Adrenal gland (tissue), 12 donors: ENCODE measurements around the gene PLIN1. TPM values are rescaled to one million over a fixed set of nuclear protein-coding genes. Genes with fewer than 3 reads are reported as not detected.

ENCODE experiments used
- DNase-seq, 7 donors: peaks; one replicate each; pipeline ENCODE4 v3.0.0-alpha.2; 2019 to 2020
- H3K27ac ChIP-seq, 5 donors: fragments of 200-600 bp; sonication (generic) in 4 of 5; 1 replicate in 3 of 5; 2 replicates in 2 of 5; pipeline versions ENCODE4 v1.5.1 to v1.8.0; 2016 to 2020; ENCODE audit warnings: mild to moderate bottlenecking in 1 of 5
- H3K27me3 ChIP-seq: fragments of 200-600 bp; 2 replicates; pipeline ENCODE4 v1.8.0; 2021
- H3K36me3 ChIP-seq, 2 donors: fragments of 200-600 bp; replicated peaks in 1 of 2; 1 replicate in 1 of 2; 2 replicates in 1 of 2; pipeline versions ENCODE4 v1.5.1 to v1.8.0; 2018 to 2022
- H3K4me1 ChIP-seq, 2 donors: fragments of 200-600 bp; replicated peaks in 1 of 2; 1 replicate in 1 of 2; 2 replicates in 1 of 2; pipeline versions ENCODE4 v1.5.1 to v1.8.0; 2018 to 2021
- H3K4me3 ChIP-seq, 4 donors: fragments of 200-600 bp; sonication (generic) in 3 of 4; one replicate each; pipeline ENCODE4 v1.5.1; 2016 to 2018
- H3K9me3 ChIP-seq, 3 donors: fragments of 200-600 bp; sonication (generic) in 1 of 3; replicated peaks in 1 of 3; 1 replicate in 2 of 3; 2 replicates in 1 of 3; pipeline versions ENCODE4 v1.5.1 to v1.8.0; 2016 to 2021
- CTCF ChIP-seq, 6 experiments: fragments of 450-650 bp in 4 of 6; fragments of 200-600 bp in 2 of 6; sonication (generic) in 1 of 6; IDR thresholded peaks; 1 replicate in 5 of 6; 2 replicates in 1 of 6; pipeline versions ENCODE4 v1.5.1 to v1.8.0; 2016 to 2021; ENCODE audit warnings: antibody characterized with exemption in 6 of 6, mild to moderate bottlenecking in 2 of 6, moderate library complexity in 1 of 6
- POLR2A ChIP-seq, 2 donors: fragments of 450-650 bp; IDR thresholded peaks; one replicate each; pipeline ENCODE4 v1.6.1; 2017; ENCODE audit warnings: antibody characterized with exemption in 2 of 2, mild to moderate bottlenecking in 2 of 2, moderate library complexity in 1 of 2
- WGBS, 4 donors: extraction: QIAGEN DNeasy Blood & Tissue Kit in 2 of 4; methylation state at CpG; one replicate each; pipeline versions ENCODE4 v1.1.5 to v1.1.7; 2013 to 2017; 5-methylcytosine and 5-hydroxymethylcytosine counted together
- intact Hi-C, 2 donors: fragments of 100-400 bp; cut with DNase I; formaldehyde crosslinking; loops; one replicate each; pipeline versions ENCODE4 v1.14.1 to v1.15.0; 2022 to 2023
- polyA plus RNA-seq, 3 donors: library from polyadenylated mRNA; stranded (reverse); fragments of 200-250 nt in 2 of 3; fragments of 350-450 nt in 1 of 3; fragmentation: Illumina TruSeq in 1 of 3; extraction: RNeasy Lipid Tissue Mini Kit (QIAGEN cat#74804) in 1 of 3; gene quantifications; one replicate each; pipeline ENCODE4 v1.2.3, GENCODE V29; 2013 to 2014
- total RNA-seq, 9 donors: library from RNA; depleted of rRNA in 4 of 9; stranded (reverse); fragments of >200 nt in 4 of 9; fragments of 120-200 nt in 1 of 9; fragmentation: NEBNext Ultra II Directional in 1 of 9; extraction: Animal tissue kit (Norgen Biotek cat#: 25700) in 1 of 9; gene quantifications; one replicate each; pipeline versions ENCODE4 v1.1.0 to v1.2.4, GENCODE V29; 2013 to 2023
- donor health status: healthy with polysubstance abuse.
- donor health status: Bipolar disorder and iron deficiency.
- donor health status: DM: yes; HTN: yes; CAD: no.
- donor health status: DM: no; HTN: no; CAD: no.
- donor health status: DM: no; HTN: no; CAD: no.
- donor health status: DM: yes; HTN: yes; CAD: no.

The PLIN1 gene
- total and polyA plus RNA-seq, 12 donors = 0.11 to 199 (median 6.3) TPM

GRCh38 chr15:89648106-89649012, 30.8 kb downstream of the PLIN1 start:
- no peaks in the 10 kb centered on the region for H3K27me3 ChIP-seq
- no peak overlapping the region for H3K4me3 ChIP-seq
- TF ChIP-seq POLR2A (IDR thresholded peaks at IDR 0.05) = no peak
- TF ChIP-seq CTCF (IDR thresholded peaks at IDR 0.05) = no peak
- no peaks in the 10 kb centered on the region for H3K36me3 ChIP-seq
- intact Hi-C loops = loop anchor here (5.0 to 10.0 kb wide), 2 partner anchors 44 to 96 kb away; partner anchors contain the start of genes PEX11A (in 1 of the 2) and WDR93 (in 1 of the 2)
- WGBS, 4 donors = 88 to 91% (median 88%) methylated on average over 43 to 102 of the region's 102 CpGs
- no peaks in the 10 kb centered on the region for H3K9me3 ChIP-seq
- no peaks in the 10 kb centered on the region for H3K4me1 ChIP-seq
- no peak overlapping the region for H3K27ac ChIP-seq
- DNase-seq = no peak

GRCh38 chr15:89647191-89647851, 31.8 kb downstream of the PLIN1 start:
- Histone ChIP-seq H3K4me3 (no peak overlapping the region), H3K27me3 (no peaks in the 10 kb centered on the region), H3K27ac (no peak overlapping the region), H3K36me3 (no peaks in the 10 kb centered on the region), H3K4me1 (no peaks in the 10 kb centered on the region), H3K9me3 (no peaks in the 10 kb centered on the region)
- TF ChIP-seq POLR2A (IDR thresholded peaks at IDR 0.05) (no peak), CTCF (IDR thresholded peaks at IDR 0.05) (peak; percentile 74 to 84 (median 77))
- 45 to 53% (median 50%) methylated on average over 20 to 25 of the region's 25 CpGs for WGBS, 4 donors
- intact Hi-C loops = loop anchor here (5.0 to 10.0 kb wide), 2 partner anchors 45 to 97 kb away; partner anchors contain the start of genes PEX11A (in 1 of the 2) and WDR93 (in 1 of the 2)
- peak; percentile 71 to 90 (median 84) for DNase-seq

- H3K4me3 ChIP-seq = no peak overlapping the region
- H3K27me3 ChIP-seq = no peaks in the 10 kb centered on the region
- no peak overlapping the region for H3K27ac ChIP-seq
- no peaks in the 10 kb centered on the region for H3K9me3 ChIP-seq
- 77 to 95% (median 84%) methylated on average over 12 to 22 of the region's 22 CpGs for WGBS, 4 donors
- intact Hi-C loops = loop anchor here (5.0 to 10.0 kb wide), 2 partner anchors 46 to 98 kb away; partner anchors contain the start of genes PEX11A (in 1 of the 2) and WDR93 (in 1 of the 2)
- H3K36me3 ChIP-seq = no peaks in the 10 kb centered on the region
- no peak for TF ChIP-seq POLR2A (IDR thresholded peaks at IDR 0.05)
- no peak for TF ChIP-seq CTCF (IDR thresholded peaks at IDR 0.05)
- no peak for DNase-seq
- no peaks in the 10 kb centered on the region for H3K4me1 ChIP-seq
Measured at GRCh38 chr15:89646416-89647141, 32.6 kb downstream of the PLIN1 start.
